HG03097 (cell line): ENCODE data around the gene STRIP1.

Experiments
- ATAC-seq: cut with Tn5 transposase; IDR thresholded peaks from one replicate; pipeline ENCODE4 v1.9.1; 2021; ENCODE audit not compliant: unreplicated experiment, low FRiP score

STRIP1 gene

GRCh38 chr1:110091381-110091780 lies 57.0 kb downstream of the STRIP1 start:
- ATAC-seq, result no peak

GRCh38 chr1:110091791-110092190 lies 57.4 kb downstream of the STRIP1 start:
- no peak for ATAC-seq

GRCh38 chr1:110092991-110093390 lies 58.6 kb downstream of the STRIP1 start:
- no peak for ATAC-seq

GRCh38 chr1:110094931-110095654 lies 60.7 kb downstream of the STRIP1 start:
- no peak for ATAC-seq

GRCh38 chr1:110097507-110098221 lies 63.2 kb downstream of the STRIP1 start:
- no peak for ATAC-seq

- no peak for ATAC-seq
Measured at GRCh38 chr1:110098222-110099026, 64.0 kb downstream of the STRIP1 start.

- ATAC-seq, result no peak
Measured at GRCh38 chr1:110100335-110100734, 65.9 kb downstream of the STRIP1 start.

GRCh38 chr1:110102081-110102480 lies 67.7 kb downstream of the STRIP1 start:
- ATAC-seq, result no peak
